SK-N-MC (cell line): Measurements from ENCODE around the gene TMEM163.
"Not testable (repeated sequence)": the region's sequence is repeated elsewhere in the genome, so short reads cannot be mapped to it uniquely, and the experiment has no call there.

Source experiments
- DNase-seq: peaks from one replicate; pipeline ENCODE4 v3.0.0-alpha.2; 2011; ENCODE audit warnings: low read depth, low spot score
- H3K27ac ChIP-seq: fragments of 200-600 bp; sonication (generic); 2 replicates; pipeline ENCODE4 v1.5.1; 2016; ENCODE audit warnings: mixed run types
- H3K36me3 ChIP-seq: fragments of 200-600 bp; sonication (generic); 2 replicates; pipeline ENCODE4 v1.6.1; 2017; ENCODE audit warnings: antibody characterized with exemption, low read length, mixed read lengths; ENCODE audit not compliant: insufficient read depth
- H3K4me3 ChIP-seq: fragments of 200-600 bp; sonication (generic); 2 replicates; pipeline ENCODE4 v1.5.1; 2016
- H3K9ac ChIP-seq: fragments of 200-600 bp; sonication (generic); 2 replicates; pipeline ENCODE4 v1.8.0; 2017; ENCODE audit warnings: mixed run types, mixed read lengths; ENCODE audit not compliant: insufficient read length
- H3K9me3 ChIP-seq: fragments of 200-600 bp; sonication (generic); 2 replicates; pipeline ENCODE4 v1.6.1; 2017; ENCODE audit warnings: low read depth, mild to moderate bottlenecking, antibody characterized with exemption, low read length, moderate library complexity, mixed read lengths
- EZH2 ChIP-seq: fragments of 200-600 bp; sonication (generic); IDR thresholded peaks from one replicate; pipeline ENCODE4 v1.6.1; 2017; ENCODE audit warnings: antibody characterized with exemption
- FOXP2 ChIP-seq: optimal IDR thresholded peaks from 2 replicates; pipeline ENCODE3; 2011; ENCODE audit warnings: mild to moderate bottlenecking, moderate library complexity; ENCODE audit not compliant: insufficient read depth; ENCODE audit errors: extremely low read length, control extremely low read depth
- POLR2AphosphoS5 ChIP-seq: IDR thresholded peaks from 2 replicates; pipeline ENCODE4 v1.6.1; 2012; ENCODE audit warnings: mild to moderate bottlenecking, low read depth, low read length, borderline replicate concordance

Gene TMEM163

GRCh38 chr2:134515137-134515536, 203.7 kb downstream of the TMEM163 start:
- Histone ChIP-seq H3K36me3 (no peaks in the 10 kb centered on the region), H3K9ac (no peak overlapping the region), H3K9me3 (no peaks in the 10 kb centered on the region), H3K4me3 (no peak overlapping the region), H3K27ac (no peak overlapping the region)
- no peak for TF ChIP-seq POLR2AphosphoS5
- TF ChIP-seq EZH2, result no peak
- no peak for TF ChIP-seq FOXP2
- DNase-seq, result no peak

GRCh38 chr2:134513465-134513804, 205.4 kb downstream of the TMEM163 start:
- Histone ChIP-seq H3K27ac (no peak overlapping the region), H3K36me3 (no peaks in the 10 kb centered on the region), H3K9me3 (no peaks in the 10 kb centered on the region), H3K4me3 (no peak overlapping the region), H3K9ac (no peak overlapping the region)
- DNase-seq, result no peak
- TF ChIP-seq EZH2, result no peak
- no peak for TF ChIP-seq POLR2AphosphoS5
- TF ChIP-seq FOXP2, result no peak

- DNase-seq, result no peak
- Histone ChIP-seq H3K9me3 (no peaks in the 10 kb centered on the region), H3K4me3 (no peak overlapping the region)
Observed at GRCh38 chr2:134512734-134513464, 205.9 kb downstream of the TMEM163 start.

GRCh38 chr2:134508391-134508790, 210.4 kb downstream of the TMEM163 start:
- no peak for TF ChIP-seq FOXP2
- no peak for TF ChIP-seq POLR2AphosphoS5
- TF ChIP-seq EZH2, result no peak
- no peak overlapping the region for H3K4me3 ChIP-seq
- no peak for DNase-seq
- H3K9ac ChIP-seq, result no peak overlapping the region
- no peak overlapping the region for H3K27ac ChIP-seq
- H3K36me3 ChIP-seq, result no peaks in the 10 kb centered on the region
- H3K9me3 ChIP-seq, result no peaks in the 10 kb centered on the region

More at GRCh38 chr2:134512734-134513464, 205.9 kb downstream of the TMEM163 start:
- Histone ChIP-seq H3K9ac (no peak overlapping the region), H3K36me3 (no peaks in the 10 kb centered on the region), H3K27ac (no peak overlapping the region)
- TF ChIP-seq EZH2 (no peak), POLR2AphosphoS5 (no peak), FOXP2 (no peak)

GRCh38 chr2:134507697-134508096, 211.1 kb downstream of the TMEM163 start:
- no peak for DNase-seq
- Histone ChIP-seq H3K27ac (no peak overlapping the region), H3K4me3 (no peak overlapping the region), H3K9ac (no peak overlapping the region), H3K36me3 (no peaks in the 10 kb centered on the region), H3K9me3 (no peaks in the 10 kb centered on the region)
- TF ChIP-seq FOXP2, result no peak
- TF ChIP-seq POLR2AphosphoS5, result no peak
- TF ChIP-seq EZH2, result no peak

GRCh38 chr2:134507159-134507558, 211.6 kb downstream of the TMEM163 start:
- DNase-seq, H3K4me3 ChIP-seq, H3K9ac ChIP-seq: not testable (repeated sequence)

GRCh38 chr2:134505446-134505845, 213.4 kb downstream of the TMEM163 start:
- Histone ChIP-seq H3K9me3 (no peaks in the 10 kb centered on the region), H3K4me3 (no peak overlapping the region), H3K9ac (no peak overlapping the region), H3K36me3 (no peaks in the 10 kb centered on the region), H3K27ac (no peak overlapping the region)
- TF ChIP-seq FOXP2 (no peak), EZH2 (no peak), POLR2AphosphoS5 (no peak)
- no peak for DNase-seq

More at GRCh38 chr2:134507159-134507558, 211.6 kb downstream of the TMEM163 start:
- H3K27ac ChIP-seq, H3K36me3 ChIP-seq, H3K9me3 ChIP-seq: not testable (repeated sequence)

- H3K9ac ChIP-seq, result no peak overlapping the region
- DNase-seq, result no peak
- no peaks in the 10 kb centered on the region for H3K36me3 ChIP-seq
- H3K9me3 ChIP-seq, result no peaks in the 10 kb centered on the region
- H3K27ac ChIP-seq, result no peak overlapping the region
- no peak for TF ChIP-seq EZH2
- TF ChIP-seq POLR2AphosphoS5, result no peak
- no peak for TF ChIP-seq FOXP2
- H3K4me3 ChIP-seq, result no peak overlapping the region
Observed at GRCh38 chr2:134504586-134505336, 214.0 kb downstream of the TMEM163 start.

GRCh38 chr2:134502104-134502503, 216.7 kb downstream of the TMEM163 start:
- Histone ChIP-seq H3K36me3 (no peaks in the 10 kb centered on the region), H3K9me3 (no peaks in the 10 kb centered on the region), H3K9ac (no peak overlapping the region), H3K27ac (no peak overlapping the region), H3K4me3 (no peak overlapping the region)
- DNase-seq, result no peak
- TF ChIP-seq POLR2AphosphoS5 (no peak), EZH2 (no peak), FOXP2 (no peak)
